HS-5 (cell line): Measurements from ENCODE around the gene ODAM.
"Not testable (repeated sequence)": the region's sequence is repeated elsewhere in the genome, so short reads cannot be mapped to it uniquely, and the experiment has no call there.

Experiments
- DNase-seq: peaks from one replicate; pipeline ENCODE4 v3.0.0-alpha.2; 2012; ENCODE audit warnings: low read depth

ODAM gene, protein sequence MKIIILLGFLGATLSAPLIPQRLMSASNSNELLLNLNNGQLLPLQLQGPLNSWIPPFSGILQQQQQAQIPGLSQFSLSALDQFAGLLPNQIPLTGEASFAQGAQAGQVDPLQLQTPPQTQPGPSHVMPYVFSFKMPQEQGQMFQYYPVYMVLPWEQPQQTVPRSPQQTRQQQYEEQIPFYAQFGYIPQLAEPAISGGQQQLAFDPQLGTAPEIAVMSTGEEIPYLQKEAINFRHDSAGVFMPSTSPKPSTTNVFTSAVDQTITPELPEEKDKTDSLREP

DNA sequence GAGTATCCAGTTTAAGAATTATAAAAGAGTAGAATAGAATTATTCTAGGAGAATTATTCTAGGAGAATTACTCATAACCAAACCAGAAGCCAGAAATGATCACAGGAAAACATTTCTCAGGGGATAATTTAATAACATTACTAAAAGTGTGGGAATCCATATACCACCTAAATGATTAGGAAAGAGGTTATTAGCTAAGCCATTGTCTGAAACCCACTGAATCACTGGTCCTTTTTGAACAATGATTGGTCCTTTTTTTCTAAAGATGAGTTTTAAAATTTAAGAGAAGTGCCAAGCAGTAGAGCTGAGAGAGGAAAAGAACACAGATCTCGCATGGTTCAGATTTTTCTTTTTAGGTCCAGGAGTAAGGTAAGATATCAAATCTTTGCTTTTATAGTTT lies at the start of gene ODAM:
Gene ODAM (plus strand): TSS at position 301 of the 400 bp plus-strand sequence. CDS start 819 bp downstream, outside the sequence.
- no peak for DNase-seq

DNA sequence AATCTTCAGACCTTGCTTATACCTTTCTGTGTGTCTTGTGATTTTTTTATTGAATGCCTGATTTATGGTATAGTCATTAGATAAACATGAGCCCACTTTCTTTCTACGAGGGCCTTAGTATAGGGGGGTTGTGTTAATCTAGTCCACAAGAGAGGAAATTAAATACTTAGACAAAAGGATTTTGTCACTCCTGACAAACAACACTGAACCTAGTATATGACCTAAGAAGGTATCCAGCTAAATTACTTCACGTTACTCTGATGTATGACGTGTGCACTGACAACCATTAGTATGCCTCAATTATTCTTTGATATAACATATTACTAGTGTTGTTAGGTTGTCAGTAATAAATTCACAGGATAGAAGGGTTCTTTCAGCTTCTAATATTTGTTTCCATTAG lies 44.3 kb upstream of the ODAM start:
- DNase-seq = no peak

DNA sequence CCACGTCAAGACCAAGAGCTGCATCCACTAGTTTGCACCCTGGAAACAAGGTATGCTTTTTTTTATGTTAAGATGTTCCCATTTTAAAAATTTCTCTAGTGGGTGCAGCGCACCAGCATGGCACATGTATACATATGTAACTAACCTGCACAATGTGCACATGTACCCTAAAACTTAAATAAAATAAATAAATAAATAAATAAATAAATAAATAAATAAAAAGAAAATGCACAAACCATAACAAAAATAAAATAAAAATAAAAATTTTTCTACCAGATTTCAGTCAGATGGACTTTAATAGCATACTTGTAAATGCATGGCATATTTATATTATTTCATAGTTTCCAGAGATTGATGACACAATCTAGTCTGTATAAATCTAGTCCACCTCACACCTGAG lies 43.4 kb upstream of the ODAM start:
- no peak for DNase-seq

DNA sequence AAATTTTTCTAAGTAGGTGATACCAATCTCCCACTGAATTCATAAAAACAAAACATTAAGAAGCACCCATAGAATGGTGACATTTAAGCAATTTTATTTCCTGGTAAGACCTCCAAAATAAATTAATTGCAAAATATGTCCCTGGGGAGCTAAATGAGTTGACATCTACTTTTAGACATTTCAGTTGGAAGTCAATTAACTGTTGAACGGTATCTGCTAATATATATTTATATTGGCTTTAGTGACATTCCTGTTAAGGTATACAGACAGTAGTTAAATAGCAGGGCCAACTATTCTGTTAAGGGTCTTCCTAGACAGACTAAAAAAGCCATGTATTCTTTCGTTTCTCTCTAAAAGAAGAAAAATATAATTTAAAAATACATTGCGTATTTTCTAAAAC lies 41.6 kb upstream of the ODAM start, which contains the start of gene PRR27:
Gene PRR27 (plus strand): TSS at position 301 of the 400 bp plus-strand sequence. CDS start 139 bp downstream, outside the sequence.
- DNase-seq = no peak

DNA sequence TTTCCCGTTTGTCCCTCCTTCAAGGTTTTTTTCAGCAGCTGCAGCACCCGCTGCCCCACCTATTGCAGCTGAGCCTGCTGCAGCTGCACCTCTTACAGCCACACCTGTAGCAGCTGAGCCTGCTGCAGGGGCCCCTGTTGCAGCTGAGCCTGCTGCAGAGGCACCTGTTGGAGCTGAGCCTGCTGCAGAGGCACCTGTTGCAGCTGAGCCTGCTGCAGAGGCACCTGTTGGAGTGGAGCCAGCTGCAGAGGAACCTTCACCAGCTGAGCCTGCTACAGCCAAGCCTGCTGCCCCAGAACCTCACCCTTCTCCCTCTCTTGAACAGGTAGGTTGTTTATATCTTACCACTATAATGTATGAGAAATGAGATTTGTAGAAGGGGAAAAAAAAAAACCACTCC lies 36.9 kb upstream of the ODAM start:
- DNase-seq = no peak

DNA sequence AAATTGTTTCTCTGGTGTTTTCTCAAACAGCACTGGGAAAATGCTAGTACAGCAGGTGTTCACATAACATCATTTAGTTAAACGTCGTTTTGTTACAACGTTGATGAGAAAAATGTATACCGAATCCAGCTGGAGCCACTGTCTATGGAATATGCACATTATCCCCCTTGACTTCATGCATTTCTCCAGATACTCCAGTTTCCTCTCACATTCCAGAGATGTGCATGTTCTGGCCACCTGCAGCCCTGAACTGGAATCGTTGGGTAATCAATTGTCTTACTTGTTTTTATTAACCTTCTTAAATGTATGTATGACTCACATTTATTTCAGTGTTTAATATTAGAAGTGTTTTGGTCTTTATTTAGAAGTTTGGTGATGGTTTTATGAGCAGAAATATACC lies 18.4 kb upstream of the ODAM start:
- DNase-seq = no peak

DNA sequence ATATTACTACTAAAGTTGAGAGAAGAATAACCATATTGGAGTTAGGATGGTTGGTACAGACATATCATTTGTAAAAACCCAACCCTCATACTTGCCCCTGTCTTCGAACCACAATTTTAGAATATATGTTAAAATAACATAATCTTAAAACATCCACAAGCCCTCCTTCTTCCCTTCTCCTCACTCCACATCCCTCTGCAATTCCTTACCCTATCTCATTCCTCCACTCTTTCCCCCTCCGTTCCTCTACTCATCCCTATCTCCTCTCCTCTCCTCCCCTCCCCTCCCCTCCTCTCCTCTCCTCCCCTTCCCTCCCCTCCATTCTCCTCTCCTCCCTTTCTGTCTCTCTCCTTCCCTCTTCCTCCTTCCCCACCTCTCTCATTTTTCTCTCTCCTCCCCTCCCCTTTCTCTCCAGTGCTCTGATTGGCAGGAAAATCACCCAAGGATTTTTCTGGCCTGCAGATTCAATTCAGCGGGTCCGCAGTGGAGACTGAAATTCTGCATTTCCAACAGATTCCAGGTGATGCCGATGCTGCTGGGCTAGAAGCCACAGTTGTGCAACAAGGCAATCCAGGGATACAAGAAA lies 17.4 kb upstream of the ODAM start:
- no peak for DNase-seq

DNA sequence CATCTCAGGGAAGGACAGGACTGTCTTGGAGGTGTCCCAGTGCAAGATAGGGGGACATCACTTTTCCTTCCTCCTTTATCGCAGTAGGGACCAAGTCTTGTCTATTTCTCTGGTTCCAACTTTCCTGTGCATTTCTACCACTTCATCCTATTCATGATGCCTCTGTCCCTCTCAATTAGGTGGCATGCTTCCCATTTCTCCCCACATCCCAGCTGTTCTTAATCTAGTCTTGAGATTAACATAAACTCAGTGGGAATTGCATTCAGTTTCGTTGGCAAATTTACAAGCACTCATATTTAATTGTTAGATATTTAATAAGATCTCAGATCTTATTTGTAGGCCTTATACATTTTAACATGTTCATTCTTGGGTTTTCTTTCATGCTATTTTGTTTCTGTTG lies 15.7 kb upstream of the ODAM start:
- no peak for DNase-seq

DNA sequence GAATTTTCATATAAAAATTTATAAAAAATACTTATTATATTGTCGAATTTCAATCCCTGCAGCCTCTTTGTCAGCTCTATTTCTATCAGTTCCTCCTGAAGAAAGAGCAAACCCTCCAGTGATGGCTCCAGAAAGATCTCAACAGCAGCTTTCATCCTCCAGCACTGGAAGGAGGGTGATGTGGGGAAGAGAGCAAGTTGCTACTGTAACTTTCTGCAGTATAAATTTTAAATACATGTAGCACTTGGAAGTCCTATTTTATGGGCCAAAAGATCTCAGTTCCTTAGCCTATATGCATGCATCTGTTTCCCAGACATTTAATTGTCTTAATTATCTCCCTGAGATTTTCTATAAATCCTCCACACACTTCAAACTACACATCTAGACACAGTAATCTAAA lies 13.7 kb upstream of the ODAM start:
- no peak for DNase-seq

DNA sequence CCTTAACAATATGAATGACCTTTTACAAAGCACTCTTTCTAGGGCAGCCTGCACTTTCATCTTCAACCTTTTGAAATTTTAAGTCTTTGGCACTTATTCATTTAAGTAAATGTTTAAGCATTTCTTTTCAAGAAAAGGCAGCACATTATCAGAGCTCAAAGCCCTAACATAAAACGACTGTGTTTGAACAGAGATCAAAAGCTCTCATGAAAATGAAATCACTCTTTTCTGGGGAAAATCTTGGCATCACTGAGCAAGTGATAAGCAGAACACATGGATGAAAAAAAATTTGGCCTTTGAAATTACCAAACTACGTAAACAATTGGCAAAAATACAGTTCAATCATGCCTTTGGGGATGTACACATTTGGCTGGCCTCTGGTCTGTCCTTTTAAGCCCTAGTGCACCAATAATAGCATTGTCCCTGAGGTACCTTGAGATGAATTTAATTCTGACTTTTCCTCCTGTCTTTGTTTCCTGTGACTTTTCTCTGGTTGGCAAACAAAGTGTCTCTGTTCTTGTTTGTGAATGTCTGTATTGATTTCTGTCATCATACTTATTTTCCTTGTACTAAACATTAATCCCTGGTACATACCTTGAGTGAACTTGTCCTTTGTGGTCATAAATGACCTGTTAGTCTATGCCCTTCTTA lies 12.9 kb upstream of the ODAM start:
- no peak for DNase-seq

DNA sequence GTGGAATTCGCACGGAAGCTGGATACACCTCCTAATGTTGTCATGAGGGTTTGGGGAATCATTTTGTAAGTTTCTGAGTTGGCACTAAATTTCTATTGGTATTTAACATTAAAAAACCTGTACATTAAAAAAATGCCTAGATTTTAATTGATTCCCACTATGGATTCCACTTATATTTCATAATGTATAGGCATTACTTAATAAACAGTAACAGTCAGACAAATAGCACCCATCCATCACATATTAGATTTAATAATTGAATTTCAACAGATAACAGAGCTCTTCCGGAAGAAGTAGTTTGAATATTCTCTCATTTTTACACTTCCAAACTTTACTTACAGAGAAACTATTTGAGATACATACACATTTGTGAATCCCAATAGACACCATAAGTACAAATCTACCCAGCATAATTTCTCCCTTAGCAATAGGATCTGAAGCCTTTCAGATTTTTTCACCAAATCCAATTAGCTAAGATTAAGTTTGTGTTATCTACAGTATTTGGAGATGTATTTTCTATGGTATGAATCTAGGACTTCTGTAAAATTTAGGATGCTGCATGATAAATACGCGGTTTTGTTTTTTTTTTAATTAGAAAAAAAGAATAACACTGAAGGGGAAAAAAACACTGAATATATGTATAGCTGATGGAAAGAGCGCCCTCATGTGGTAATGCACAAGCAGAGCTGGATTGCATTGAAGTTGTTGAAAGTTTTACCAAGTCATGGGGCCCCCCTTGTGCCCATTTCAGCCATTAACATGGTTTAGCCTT lies 12.2 kb upstream of the ODAM start:
- peak; percentile 15 for DNase-seq

DNA sequence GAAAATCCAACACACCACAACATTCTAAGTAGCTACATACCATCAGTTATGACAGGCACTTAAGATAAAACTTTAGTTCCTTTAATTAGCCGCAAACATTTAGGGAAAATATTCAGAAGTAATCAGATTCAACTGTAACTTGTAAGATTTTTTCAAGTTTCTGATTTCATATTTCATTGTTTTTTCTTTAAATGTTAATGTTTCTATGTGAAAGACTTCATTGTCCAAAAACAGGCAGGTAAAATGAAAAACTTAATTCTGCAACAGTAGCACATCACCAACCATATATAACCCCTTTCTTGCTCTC lies 11.6 kb upstream of the ODAM start:
- DNase-seq = no peak

DNA sequence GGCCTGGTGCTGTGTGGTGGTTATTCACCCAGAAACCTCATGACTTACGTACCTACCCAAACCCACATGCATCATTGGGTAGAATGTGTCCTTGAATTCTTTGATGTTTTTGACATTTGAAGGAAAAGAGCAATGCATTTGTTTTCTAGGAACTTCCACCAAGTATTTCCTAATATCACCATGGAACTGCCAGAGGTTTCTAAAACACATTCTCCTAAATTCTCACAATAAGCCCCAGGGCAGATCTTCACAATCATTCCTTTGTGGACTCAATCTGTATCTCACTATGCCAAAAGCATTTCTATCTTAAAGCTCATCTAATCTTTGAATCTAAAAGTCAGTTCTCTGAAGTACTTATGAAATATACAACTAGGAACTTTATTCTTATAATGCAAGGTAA lies 8.3 kb upstream of the ODAM start:
- no peak for DNase-seq

DNA sequence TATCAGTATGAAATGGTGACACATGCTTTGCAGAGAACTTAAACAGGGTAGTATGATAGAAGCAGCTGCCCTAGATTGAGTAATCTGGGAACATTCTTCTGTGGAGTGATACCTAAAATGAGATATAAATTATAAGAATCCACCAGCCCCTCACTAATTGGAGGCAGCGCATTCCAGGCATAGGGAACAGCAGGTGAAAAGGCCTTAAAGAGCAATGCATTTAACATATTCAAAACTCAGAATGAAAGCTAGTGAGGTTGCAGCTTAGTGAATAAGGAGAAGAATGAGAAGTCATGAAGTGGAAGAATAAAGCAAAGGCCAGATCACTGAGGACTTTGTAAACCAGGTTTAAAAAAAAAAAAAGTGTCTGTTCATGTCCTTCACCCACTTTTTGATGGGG lies 4.9 kb upstream of the ODAM start:
- DNase-seq = no peak

DNA sequence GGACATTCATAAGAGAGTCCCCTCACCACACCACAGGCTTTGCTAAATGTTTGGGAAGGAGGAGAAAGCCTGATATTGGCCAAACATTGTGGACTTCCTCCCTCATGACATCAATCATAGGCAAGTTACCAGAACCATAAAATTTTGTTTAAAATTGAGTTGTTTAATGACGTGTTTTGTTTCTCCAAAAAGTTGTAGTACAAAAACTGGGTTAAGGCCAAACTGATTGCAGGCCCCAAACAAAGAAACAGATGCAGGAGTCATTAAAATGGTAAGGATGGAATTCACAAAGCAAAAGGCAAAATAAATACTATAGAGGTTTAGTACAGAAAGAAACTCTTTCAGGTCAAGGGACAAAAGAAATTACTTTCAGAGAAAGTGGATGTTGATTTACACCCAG lies 3.9 kb upstream of the ODAM start:
- no peak for DNase-seq

DNA sequence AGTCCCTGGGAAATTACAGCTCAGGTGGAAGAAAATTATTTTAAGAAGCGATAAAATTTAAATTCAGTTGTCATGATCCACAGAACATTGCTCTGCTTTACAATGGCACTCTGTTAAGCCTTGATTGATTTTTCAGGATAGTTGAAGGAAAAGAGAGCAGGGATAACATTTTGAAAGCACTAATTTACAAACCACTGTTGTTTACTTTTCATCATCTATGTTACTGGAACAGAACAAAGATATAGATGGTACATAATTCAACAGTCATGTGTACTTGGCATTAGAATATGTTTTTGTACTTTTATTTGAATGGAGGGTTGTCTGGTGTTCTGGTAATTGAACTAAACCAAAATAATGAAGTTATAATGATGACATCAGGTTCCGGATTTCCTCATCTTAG lies 2.6 kb upstream of the ODAM start:
- no peak for DNase-seq

DNA sequence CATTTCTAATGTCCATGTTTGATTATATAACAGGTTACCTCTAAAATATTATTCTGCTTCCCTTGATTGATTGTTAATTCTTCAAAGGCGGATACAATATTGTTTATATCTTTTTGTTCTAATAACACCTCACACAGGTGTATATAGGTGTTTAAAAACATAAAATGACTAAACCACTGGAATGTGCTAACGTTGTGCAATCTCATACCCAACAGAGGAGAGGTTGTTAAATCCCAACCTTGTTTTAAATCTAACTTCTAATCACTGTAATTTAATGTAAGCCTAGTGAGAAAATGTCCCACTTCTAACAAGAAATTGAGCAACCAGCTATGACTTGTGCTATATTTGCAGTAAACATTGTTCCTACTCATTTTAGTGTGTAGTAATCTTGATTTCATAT lies 1.3 kb downstream of the ODAM start:
- no peak for DNase-seq

DNA sequence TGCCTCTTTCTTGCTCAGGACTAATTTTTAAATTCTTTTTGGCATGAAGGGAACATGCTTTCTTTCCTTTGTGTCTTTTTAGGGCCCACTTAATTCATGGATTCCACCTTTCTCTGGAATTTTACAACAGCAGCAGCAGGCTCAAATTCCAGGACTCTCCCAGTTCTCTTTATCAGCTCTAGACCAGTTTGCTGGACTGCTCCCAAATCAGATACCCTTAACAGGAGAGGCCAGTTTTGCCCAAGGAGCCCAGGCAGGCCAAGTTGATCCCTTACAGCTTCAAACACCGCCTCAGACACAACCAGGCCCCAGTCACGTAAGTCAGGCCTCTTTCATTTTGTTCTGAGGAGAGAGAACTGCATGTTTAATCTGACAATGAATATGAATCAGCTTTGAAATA lies 2.3 kb downstream of the ODAM start:
- DNase-seq = no peak

DNA sequence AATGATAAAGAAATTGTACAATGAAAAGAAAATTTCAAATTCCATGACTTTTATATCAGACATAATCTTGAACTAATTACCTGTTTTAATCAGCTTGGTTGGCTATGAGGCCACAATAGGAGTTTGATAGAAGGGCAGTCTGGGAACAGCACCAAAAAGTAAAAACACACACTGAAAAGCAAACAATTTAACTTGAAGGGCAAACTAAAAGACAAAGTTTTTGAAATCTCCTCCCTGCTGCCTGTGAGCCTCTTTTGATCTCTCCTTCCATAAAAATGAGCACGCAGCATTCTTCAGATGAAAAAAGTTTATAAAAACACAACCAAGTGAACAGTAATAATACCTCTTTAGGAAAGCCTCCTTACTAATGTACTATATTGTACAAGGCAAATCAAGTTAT lies 8.1 kb downstream of the ODAM start:
- no peak for DNase-seq

DNA sequence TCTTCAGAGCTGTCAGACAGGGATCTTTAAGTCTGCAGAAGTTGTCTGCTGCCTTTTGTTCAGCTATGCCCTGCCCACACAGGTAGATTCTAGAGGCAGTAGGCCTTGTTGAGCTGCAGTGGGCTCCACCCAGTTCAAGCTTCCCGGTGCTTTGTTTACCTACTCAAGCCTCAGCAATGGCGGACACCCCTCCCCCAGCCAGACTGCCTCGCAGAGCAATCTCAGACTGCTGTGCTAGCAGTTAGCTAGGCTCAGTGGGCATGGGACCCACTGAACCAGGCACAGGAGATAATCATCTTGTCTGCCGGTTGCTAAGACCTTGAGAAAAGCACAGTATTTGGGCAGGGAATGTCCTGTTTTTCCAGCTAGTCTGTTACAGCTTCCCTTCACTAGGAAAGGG lies 17.2 kb downstream of the ODAM start:
- not testable (repeated sequence) for DNase-seq

DNA sequence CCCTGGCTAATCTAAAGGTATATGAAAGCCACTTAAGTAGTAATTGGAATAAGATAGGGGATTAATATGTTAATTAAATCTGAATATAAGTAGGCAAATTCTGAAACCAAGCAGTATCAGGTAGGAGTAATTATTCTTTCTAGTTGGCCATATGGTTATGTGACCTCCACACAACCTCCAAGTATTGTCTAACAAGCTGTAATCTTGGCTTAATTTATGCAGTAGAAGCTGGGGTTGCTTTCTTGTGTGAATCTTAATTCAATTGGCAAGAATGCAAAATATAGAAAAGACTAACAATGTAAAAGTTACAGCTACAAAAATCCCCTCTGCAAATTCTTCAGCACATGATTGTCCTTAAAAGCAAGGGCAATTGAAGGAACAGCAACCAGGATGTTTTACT lies 20.6 kb downstream of the ODAM start:
- not testable (repeated sequence) for DNase-seq

DNA sequence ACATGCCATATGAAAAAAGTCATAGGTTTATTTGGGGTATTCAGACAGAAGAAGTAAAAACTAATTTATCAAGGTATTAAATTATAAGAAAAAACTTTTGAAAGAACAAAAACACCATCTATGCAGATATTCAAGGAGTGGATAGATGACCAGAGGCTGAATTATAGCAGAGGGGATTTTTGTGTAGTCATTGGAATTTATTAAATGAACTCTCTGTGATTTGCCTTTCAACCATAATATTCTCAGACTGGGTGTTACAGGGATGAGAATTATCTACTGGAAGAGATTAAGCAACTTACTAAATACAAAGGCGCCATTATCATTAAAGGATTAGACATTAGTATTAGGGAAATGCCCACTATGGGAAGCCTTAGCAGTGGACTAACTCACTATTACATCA lies 21.0 kb downstream of the ODAM start:
- not testable (repeated sequence) for DNase-seq

DNA sequence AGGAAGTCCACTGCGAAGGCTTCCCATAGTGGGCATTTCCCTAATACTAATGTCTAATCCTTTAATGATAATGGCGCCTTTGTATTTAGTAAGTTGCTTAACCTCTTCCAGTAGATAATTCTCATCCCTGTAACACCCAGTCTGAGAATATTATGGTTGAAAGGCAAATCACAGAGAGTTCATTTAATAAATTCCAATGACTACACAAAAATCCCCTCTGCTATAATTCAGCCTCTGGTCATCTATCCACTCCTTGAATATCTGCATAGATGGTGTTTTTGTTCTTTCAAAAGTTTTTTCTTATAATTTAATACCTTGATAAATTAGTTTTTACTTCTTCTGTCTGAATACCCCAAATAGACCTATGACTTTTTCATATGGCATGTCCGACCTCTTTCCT lies 25.9 kb downstream of the ODAM start:
- DNase-seq = not testable (repeated sequence)
